Aorta (tissue), 5 donors: ENCODE data around the gene CABCOCO1. TPM values are rescaled to one million over a fixed set of nuclear protein-coding genes. Genes with fewer than 3 reads are reported as not detected.
"Not testable (repeated sequence)": the region's sequence is repeated elsewhere in the genome, so short reads cannot be mapped to it uniquely, and the experiment has no call there.

ENCODE experiments used
- ATAC-seq: fragments of 200-7000 bp; cut with Tn5 transposase; one replicate; pipeline ENCODE4 v1.9.1; 2022; ENCODE audit warnings: moderate library complexity; ENCODE audit not compliant: low FRiP score
- DNase-seq, 2 donors: peaks; one replicate each; pipeline ENCODE4 v3.0.0-alpha.2; 2020
- H3K27ac ChIP-seq, 2 donors: one replicate each; pipeline ENCODE4 v1.5.1; 2013; ENCODE audit warnings: low read length in 2 of 2, mild to moderate bottlenecking in 2 of 2, moderate library complexity in 2 of 2, control low read depth in 1 of 2, inconsistent platforms in 1 of 2, low read depth in 1 of 2
- H3K27me3 ChIP-seq, 2 donors: one replicate each; pipeline ENCODE4 v1.6.1; 2013; ENCODE audit warnings: control low read depth in 1 of 2, low read length in 1 of 2, mild to moderate bottlenecking in 1 of 2, moderate library complexity in 1 of 2; ENCODE audit not compliant: insufficient read depth in 2 of 2, control insufficient read depth in 1 of 2
- H3K36me3 ChIP-seq, 2 donors: one replicate each; pipeline ENCODE4 v1.6.1; 2013; ENCODE audit warnings: control low read depth in 1 of 2, low read length in 1 of 2, mild to moderate bottlenecking in 1 of 2; ENCODE audit not compliant: insufficient read depth in 2 of 2, control insufficient read depth in 1 of 2
- H3K4me1 ChIP-seq, 2 donors: one replicate each; pipeline ENCODE4 v1.6.1; 2013; ENCODE audit warnings: low read length in 2 of 2, control low read depth in 1 of 2, mild to moderate bottlenecking in 1 of 2, moderate library complexity in 1 of 2; ENCODE audit not compliant: insufficient read depth in 2 of 2, control insufficient read depth in 1 of 2
- H3K4me3 ChIP-seq, 2 donors: one replicate each; pipeline ENCODE4 v1.5.1; 2013; ENCODE audit warnings: low read length in 2 of 2, control low read depth in 1 of 2, mild to moderate bottlenecking in 1 of 2
- H3K9me3 ChIP-seq: one replicate; pipeline ENCODE4 v1.6.1; 2013; ENCODE audit warnings: mild to moderate bottlenecking, low read length; ENCODE audit not compliant: control insufficient read depth
- WGBS, 2 donors: extraction: QIAGEN DNeasy Blood & Tissue Kit; methylation state at CpG; one replicate each; pipeline ENCODE4 v1.1.7; 2013; 5-methylcytosine and 5-hydroxymethylcytosine counted together
- intact Hi-C, 2 donors: fragments of 100-400 bp; cut with DNase I; formaldehyde crosslinking; loops; one replicate each; pipeline versions ENCODE4 v1.14.2 to v1.15.0; 2022
- polyA plus RNA-seq, 2 donors: library from polyadenylated mRNA; stranded (reverse); fragments of 200-250 nt; gene quantifications; one replicate each; pipeline ENCODE4 v1.2.3, GENCODE V29; 2013
- total RNA-seq, 2 donors: library from RNA; stranded (reverse); fragmentation: NEBNext Ultra II Directional; extraction: Animal tissue kit (Norgen Biotek cat#: 25700); gene quantifications; one replicate each; pipeline ENCODE4 v1.2.1, GENCODE V29; 2021
- donor health status: healthy with polysubstance abuse.
- donor health status: Bipolar disorder and iron deficiency.
- donor health status: DM: no; HTN: no; CAD: no.
- donor health status: DM: no; HTN: no; CAD: no.
- donor health status: DM: yes; HTN: yes; CAD: no.

CABCOCO1 gene
- total and polyA plus RNA-seq, 4 donors: 0.26 to 11.1 (median 2.4) TPM; not detected in 1

GRCh38 chr10:61664985-61665384 is 2.3 kb downstream of the CABCOCO1 start:
- intact Hi-C loops: no loop called here
- no peak overlapping the region for H3K4me3 ChIP-seq
- no peak overlapping the region for H3K27ac ChIP-seq
- no peaks in the 10 kb centered on the region for H3K4me1 ChIP-seq
- 22 to 23% methylated on average over 2 of the region's 2 CpGs for WGBS, 2 donors
- no peaks in the 10 kb centered on the region for H3K27me3 ChIP-seq
- no peak for ATAC-seq
- no peak for DNase-seq
- no peaks in the 10 kb centered on the region for H3K9me3 ChIP-seq
- H3K36me3 ChIP-seq: no peaks in the 10 kb centered on the region

DNA sequence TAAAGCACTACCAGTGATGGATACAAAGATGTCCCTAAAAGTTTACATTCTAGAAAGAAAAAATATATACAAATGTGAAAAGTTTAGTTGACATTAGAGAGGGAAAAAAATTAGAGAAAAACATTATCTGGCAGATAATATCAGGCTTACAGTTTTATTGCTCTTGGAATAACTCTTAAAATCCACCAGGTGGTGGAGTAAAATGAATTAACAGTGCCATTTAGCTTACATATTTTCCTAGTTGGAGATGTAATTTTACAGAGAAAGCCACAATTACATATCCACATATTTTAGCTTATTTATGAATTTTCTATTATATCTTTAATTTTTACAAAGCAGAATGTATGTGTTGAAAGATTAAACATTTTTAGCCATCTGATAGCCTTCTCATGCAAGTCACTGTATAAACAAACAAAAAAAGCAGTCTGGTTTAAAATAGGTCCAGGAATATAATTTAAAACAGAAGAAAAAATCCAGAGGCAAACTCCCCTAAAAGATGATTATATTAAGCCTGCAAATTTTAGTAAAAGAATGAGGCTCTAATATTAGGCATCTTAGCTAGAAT is 6.5 kb downstream of the CABCOCO1 start:
- Histone ChIP-seq H3K27ac (no peak overlapping the region), H3K4me1 (no peaks in the 10 kb centered on the region), H3K9me3 (no peaks in the 10 kb centered on the region), H3K27me3 (no peaks in the 10 kb centered on the region), H3K36me3 (no peaks in the 10 kb centered on the region), H3K4me3 (no peak overlapping the region)
- ATAC-seq (no peak), DNase-seq (no peak)
- intact Hi-C loops: no loop called here

GRCh38 chr10:61669849-61670248 is 7.1 kb downstream of the CABCOCO1 start:
- no peak overlapping the region for H3K4me3 ChIP-seq
- no peaks in the 10 kb centered on the region for H3K4me1 ChIP-seq
- H3K27ac ChIP-seq: no peak overlapping the region
- no peaks in the 10 kb centered on the region for H3K9me3 ChIP-seq
- no peaks in the 10 kb centered on the region for H3K27me3 ChIP-seq
- intact Hi-C loops: loop anchor here in 1 of 2 donors (5.0 kb wide), 1 partner anchor 303 kb away; no protein-coding TSS in a partner anchor
- DNase-seq (no peak), ATAC-seq (no peak)
- no peaks in the 10 kb centered on the region for H3K36me3 ChIP-seq

GRCh38 chr10:61673360-61673759 is 10.6 kb downstream of the CABCOCO1 start:
- Histone ChIP-seq H3K27ac (no peak overlapping the region), H3K27me3 (no peaks in the 10 kb centered on the region), H3K4me3 (no peak overlapping the region), H3K4me1 (no peaks in the 10 kb centered on the region), H3K9me3 (no peaks in the 10 kb centered on the region), H3K36me3 (no peaks in the 10 kb centered on the region)
- intact Hi-C loops: loop anchor here in 1 of 2 donors (5.0 kb wide), 1 partner anchor 306 kb away; no protein-coding TSS in a partner anchor
- WGBS, 2 donors: 91% methylated on average over 4 of the region's 4 CpGs
- no peak for DNase-seq
- ATAC-seq: no peak

- no peak for ATAC-seq
- no peak overlapping the region for H3K4me3 ChIP-seq
Measured at GRCh38 chr10:61682323-61682722, 19.6 kb downstream of the CABCOCO1 start.

DNA sequence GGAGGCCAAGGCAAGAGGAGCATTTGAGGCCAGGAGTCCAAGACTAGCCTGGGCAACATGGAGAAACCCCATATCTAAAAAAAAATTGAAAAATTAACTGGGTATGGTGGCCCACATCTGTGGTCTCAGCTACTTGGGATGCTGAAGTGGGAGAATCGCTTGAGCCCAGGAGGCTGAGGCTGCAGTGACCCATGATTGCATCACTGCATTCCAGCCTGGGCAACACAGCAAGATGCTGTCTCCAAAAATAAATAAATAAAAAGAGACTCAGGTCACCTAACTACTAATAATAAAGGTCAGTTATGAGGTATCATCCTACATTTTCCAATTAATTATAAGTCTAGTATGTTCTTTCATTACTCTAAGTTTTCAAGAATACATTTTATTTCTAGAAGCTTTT is 20.6 kb downstream of the CABCOCO1 start:
- 95 to 100% methylated on average over 1 of the region's 1 CpG for WGBS, 2 donors
- Histone ChIP-seq H3K27me3 (no peaks in the 10 kb centered on the region), H3K27ac (no peak overlapping the region), H3K4me1 (no peaks in the 10 kb centered on the region), H3K36me3 (no peaks in the 10 kb centered on the region), H3K4me3 (no peak overlapping the region), H3K9me3 (no peaks in the 10 kb centered on the region)
- DNase-seq (no peak), ATAC-seq (no peak)
- intact Hi-C loops: no loop called here

More at GRCh38 chr10:61682323-61682722, 19.6 kb downstream of the CABCOCO1 start:
- intact Hi-C loops: no loop called here
- 94 to 96% methylated on average over 1 of the region's 1 CpG for WGBS, 2 donors
- DNase-seq: no peak
- Histone ChIP-seq H3K36me3 (no peaks in the 10 kb centered on the region), H3K27me3 (no peaks in the 10 kb centered on the region), H3K4me1 (no peaks in the 10 kb centered on the region), H3K27ac (no peak overlapping the region), H3K9me3 (no peaks in the 10 kb centered on the region)

- 76 to 84% methylated on average over 3 of the region's 3 CpGs for WGBS, 2 donors
- Histone ChIP-seq H3K9me3 (no peaks in the 10 kb centered on the region), H3K4me1 (no peaks in the 10 kb centered on the region), H3K27me3 (no peaks in the 10 kb centered on the region), H3K27ac (no peak overlapping the region), H3K36me3 (no peaks in the 10 kb centered on the region), H3K4me3 (no peak overlapping the region)
- no peak for ATAC-seq
- intact Hi-C loops: no loop called here
- no peak for DNase-seq
Measured at GRCh38 chr10:61684894-61685507, 22.3 kb downstream of the CABCOCO1 start.

GRCh38 chr10:61688551-61689308 is 26.0 kb downstream of the CABCOCO1 start:
- Histone ChIP-seq H3K36me3 (no peaks in the 10 kb centered on the region), H3K4me1 (no peaks in the 10 kb centered on the region), H3K9me3 (no peaks in the 10 kb centered on the region), H3K4me3 (no peak overlapping the region), H3K27ac (no peak overlapping the region), H3K27me3 (no peaks in the 10 kb centered on the region)
- DNase-seq (no peak), ATAC-seq (no peak)
- WGBS, 2 donors: 94 to 96% methylated on average over 11 of the region's 11 CpGs
- intact Hi-C loops: no loop called here

DNA sequence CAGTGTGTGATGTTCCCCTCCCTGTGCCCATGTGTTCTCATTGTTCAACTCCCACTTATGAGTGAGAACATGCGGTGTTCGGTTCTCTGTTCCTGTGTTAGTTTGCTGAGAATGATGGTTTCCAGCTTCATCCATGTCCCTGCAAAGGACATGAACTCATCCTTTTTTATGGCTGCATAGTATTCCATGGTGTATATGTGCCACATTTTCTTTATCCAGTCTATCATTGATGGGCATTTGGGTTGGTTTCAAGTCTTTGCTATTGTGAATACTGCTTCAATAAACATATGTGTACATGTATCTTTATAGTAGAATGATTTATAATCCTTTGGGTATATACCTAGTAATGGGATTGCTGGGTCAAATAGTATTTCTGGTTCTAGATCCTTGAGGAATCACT is 28.9 kb downstream of the CABCOCO1 start:
- intact Hi-C loops, H3K36me3 ChIP-seq: not testable (repeated sequence)
- 99 to 100% methylated on average over 2 of the region's 2 CpGs for WGBS, 2 donors

More for the DNA sequence above, 28.9 kb downstream of the CABCOCO1 start:
- not testable (repeated sequence) for ATAC-seq, H3K27me3 ChIP-seq, H3K4me3 ChIP-seq, H3K27ac ChIP-seq, H3K9me3 ChIP-seq, H3K4me1 ChIP-seq, DNase-seq
